Neural progenitor cell (in vitro differentiated cells): ENCODE measurements around the gene SRPX2.

ENCODE experiments used
- CTCF ChIP-seq: fragments of 200-600 bp; sonication (generic); IDR thresholded peaks from 2 replicates; pipeline ENCODE4 v1.5.1; 2017; ENCODE audit warnings: antibody characterized with exemption, mild to moderate bottlenecking
- EZH2 ChIP-seq: fragments of 200-600 bp; sonication (generic); IDR thresholded peaks from 2 replicates; pipeline ENCODE4 v1.6.1; 2017; ENCODE audit warnings: antibody characterized with exemption, mild to moderate bottlenecking, moderate library complexity
- EZH2phosphoT487 ChIP-seq: fragments of 200-600 bp; sonication (generic); IDR thresholded peaks from 2 replicates; pipeline ENCODE4 v1.6.1; 2017; ENCODE audit warnings: antibody characterized with exemption

- TF ChIP-seq EZH2phosphoT487 (no peak), CTCF (no peak), EZH2 (no peak)
These were observed 47.4 kb upstream of the SRPX2 start for GRCh38 chrX:100596601-100597000.
